RKO (cell line): Measurements from ENCODE around the gene PBX3.
A peak's percentile ranks its signal among the peaks of the same experiment; 100 is the strongest.

ENCODE experiments used
- DNase-seq: peaks from one replicate; pipeline ENCODE4 v3.0.0-alpha.2; 2016; ENCODE audit warnings: low spot score

The PBX3 gene

GRCh38 chr9:125747053-125747764 lies at the start of gene PBX3:
Gene PBX3, plus strand, starts transcription at chr9:125747373.
- DNase-seq = peak; percentile 71

GRCh38 chr9:125699870-125700269 lies 47.3 kb upstream of the PBX3 start:
- no peak for DNase-seq

GRCh38 chr9:125700791-125701190 lies 46.4 kb upstream of the PBX3 start:
- DNase-seq = peak; percentile 88

GRCh38 chr9:125701351-125701750 lies 45.8 kb upstream of the PBX3 start:
- peak; percentile 97 for DNase-seq

GRCh38 chr9:125703662-125704061 lies 43.5 kb upstream of the PBX3 start:
- DNase-seq = peak; percentile 19

- peak; percentile 30 for DNase-seq
These were observed 41.3 kb upstream of the PBX3 start for GRCh38 chr9:125705893-125706292.

- peak; percentile 91 for DNase-seq
These were observed 40.3 kb upstream of the PBX3 start, which contains the start of gene MAPKAP1 for GRCh38 chr9:125706651-125707471. Gene MAPKAP1, minus strand, starts transcription at chr9:125707208. Its CDS starts 34,634 bp downstream, at chr9:125672574.

GRCh38 chr9:125707472-125707804 lies 39.7 kb upstream of the PBX3 start:
- DNase-seq = no peak

- DNase-seq = no peak
These were observed 20.6 kb upstream of the PBX3 start for GRCh38 chr9:125726456-125727132.

- DNase-seq = no peak
These were observed 17.0 kb upstream of the PBX3 start for GRCh38 chr9:125730168-125730567.

- DNase-seq = no peak
These were observed 14.6 kb upstream of the PBX3 start for GRCh38 chr9:125732562-125732961.

- peak; percentile 33 for DNase-seq
These were observed 7.7 kb upstream of the PBX3 start for GRCh38 chr9:125739436-125739835.

- no peak for DNase-seq
These were observed 4.5 kb upstream of the PBX3 start for GRCh38 chr9:125742657-125743056.

- DNase-seq = no peak
These were observed 3.3 kb upstream of the PBX3 start for GRCh38 chr9:125743682-125744428.

- DNase-seq = peak; percentile 87
These were observed 2.6 kb upstream of the PBX3 start for GRCh38 chr9:125744616-125745015.

- DNase-seq = no peak
These were observed 2.2 kb upstream of the PBX3 start for GRCh38 chr9:125745018-125745417.

- no peak for DNase-seq
These were observed 1.5 kb upstream of the PBX3 start for GRCh38 chr9:125745682-125746016.

GRCh38 chr9:125746017-125746773 lies 978 bp upstream of the PBX3 start:
- peak; percentile 98 for DNase-seq

GRCh38 chr9:125746774-125747052 lies 460 bp upstream of the PBX3 start:
- DNase-seq = no peak

- no peak for DNase-seq
These were observed 732 bp downstream of the PBX3 start for GRCh38 chr9:125747765-125748445.

GRCh38 chr9:125748446-125749099 lies 1.4 kb downstream of the PBX3 start:
- peak; percentile 68 for DNase-seq
